Upper lobe of left lung (tissue), 6 donors: ENCODE measurements around the gene DNAI1. TPM values are rescaled to one million over a fixed set of nuclear protein-coding genes. Genes with fewer than 3 reads are reported as not detected.

ENCODE experiments used
- ATAC-seq, 2 donors: fragments of 200-7000 bp; cut with Tn5 transposase; one replicate each; pipeline ENCODE4 v1.9.1; 2022; ENCODE audit warnings: mild to moderate bottlenecking in 2 of 2, moderate library complexity in 2 of 2; ENCODE audit not compliant: low FRiP score in 2 of 2
- DNase-seq, 2 donors: peaks; one replicate each; pipeline ENCODE4 v3.0.0-alpha.2; 2019 to 2020
- H3K27ac ChIP-seq, 4 donors: fragments of 200-600 bp; sonication (generic); one replicate each; pipeline ENCODE4 v1.5.1; 2016 to 2019
- H3K27me3 ChIP-seq, 4 donors: fragments of 200-600 bp; sonication (generic); one replicate each; pipeline ENCODE4 v1.5.1; 2017 to 2019
- H3K36me3 ChIP-seq, 4 donors: fragments of 200-600 bp; sonication (generic); one replicate each; pipeline ENCODE4 v1.5.1; 2016 to 2019
- H3K4me1 ChIP-seq, 4 donors: fragments of 200-600 bp; sonication (generic); one replicate each; pipeline ENCODE4 v1.5.1; 2018 to 2019
- H3K4me3 ChIP-seq, 4 donors: fragments of 200-600 bp; sonication (generic); one replicate each; pipeline ENCODE4 v1.5.1; 2017 to 2019; ENCODE audit warnings: mild to moderate bottlenecking in 2 of 4, moderate library complexity in 1 of 4
- H3K9me3 ChIP-seq, 4 donors: fragments of 200-600 bp; sonication (generic); one replicate each; pipeline ENCODE4 v1.5.1; 2018 to 2019
- CTCF ChIP-seq, 6 experiments: fragments of 450-650 bp in 4 of 6; fragments of 200-600 bp in 2 of 6; sonication (generic) in 2 of 6; IDR thresholded peaks; one replicate each; pipeline ENCODE4 v1.5.1; 2016 to 2019; ENCODE audit warnings: antibody characterized with exemption in 6 of 6
- EP300 ChIP-seq, 4 donors: sonication (generic); formaldehyde crosslinking; IDR thresholded peaks; one replicate each; pipeline ENCODE4 v1.5.1; 2017; ENCODE audit warnings: antibody characterized with exemption in 4 of 4, control low read depth in 2 of 4
- POLR2A ChIP-seq, 4 donors: fragments of 450-650 bp; IDR thresholded peaks; one replicate each; pipeline ENCODE4 v1.5.1; 2016 to 2017; ENCODE audit warnings: antibody characterized with exemption in 4 of 4, mild to moderate bottlenecking in 2 of 4
- POLR2AphosphoS5 ChIP-seq, 2 donors: sonication (generic); formaldehyde crosslinking; IDR thresholded peaks; one replicate each; pipeline ENCODE4 v1.5.1; 2017; ENCODE audit warnings: antibody characterized with exemption in 2 of 2
- WGBS, 2 donors: methylation state at CpG; one replicate each; pipeline ENCODE4 v1.1.5; 2017 to 2018; 5-methylcytosine and 5-hydroxymethylcytosine counted together
- total RNA-seq, 6 donors: library from RNA; depleted of rRNA in 4 of 6; stranded (reverse); fragments of >200 nt in 4 of 6; gene quantifications; one replicate each; pipeline versions ENCODE4 v1.1.0 to v1.2.1, GENCODE V29; 2016 to 2021
- donor health status: DM: no; HTN: no; CAD: no; lungs with moderate emphysema.
- donor health status: DM: no; HTN: yes; CAD: no; lungs with severe emphysema.

DNAI1 gene
- total RNA-seq, 6 donors from 2014 or later, result 0.37 to 39.8 (median 9.7) TPM

GRCh38 chr9:34496149-34496712 lies 37.6 kb downstream of the DNAI1 start:
- Histone ChIP-seq H3K4me3 (no peak overlapping the region), H3K27me3 (no peaks in the 10 kb centered on the region), H3K27ac (no peak overlapping the region), H3K4me1 (peaks cover 0 to 4% (median 2%) of the 10 kb centered on the region in 4 donors), H3K9me3 (no peaks in the 10 kb centered on the region), H3K36me3 (no peaks in the 10 kb centered on the region)
- DNase-seq (no peak), ATAC-seq (no peak)
- TF ChIP-seq POLR2AphosphoS5 (IDR thresholded peaks at IDR 0.05) (no peak), EP300 (IDR thresholded peaks at IDR 0.05) (no peak), CTCF (IDR thresholded peaks at IDR 0.05) (no peak), POLR2A (IDR thresholded peaks at IDR 0.05) (no peak)
- WGBS, 2 donors, result 79 to 82% methylated on average over 6 of the region's 6 CpGs

- no peak for ATAC-seq
- H3K27ac ChIP-seq, result no peak overlapping the region
Observed at GRCh38 chr9:34498553-34498952, 39.9 kb downstream of the DNAI1 start.

GRCh38 chr9:34499076-34499475 lies 40.5 kb downstream of the DNAI1 start:
- Histone ChIP-seq H3K9me3 (no peaks in the 10 kb centered on the region), H3K27ac (no peak overlapping the region), H3K27me3 (no peaks in the 10 kb centered on the region), H3K4me3 (no peak overlapping the region), H3K4me1 (peaks cover 0 to 23% (median 19%) of the 10 kb centered on the region in 4 donors), H3K36me3 (no peaks in the 10 kb centered on the region)
- no peak for TF ChIP-seq POLR2AphosphoS5 (IDR thresholded peaks at IDR 0.05)
- TF ChIP-seq CTCF (IDR thresholded peaks at IDR 0.05), result no peak
- TF ChIP-seq EP300 (IDR thresholded peaks at IDR 0.05), result no peak
- no peak for TF ChIP-seq POLR2A (IDR thresholded peaks at IDR 0.05)
- 76 to 79% methylated on average over 2 of the region's 2 CpGs for WGBS, 2 donors
- DNase-seq (no peak), ATAC-seq (no peak)

More at GRCh38 chr9:34498553-34498952, 39.9 kb downstream of the DNAI1 start:
- WGBS, 2 donors, result 43 to 50% methylated on average over 2 to 3 of the region's 3 CpGs
- no peak overlapping the region for H3K4me3 ChIP-seq
- no peaks in the 10 kb centered on the region for H3K36me3 ChIP-seq
- H3K9me3 ChIP-seq, result no peaks in the 10 kb centered on the region
- DNase-seq, result no peak
- H3K4me1 ChIP-seq, result peaks cover 0 to 23% (median 19%) of the 10 kb centered on the region in 4 donors
- TF ChIP-seq CTCF (IDR thresholded peaks at IDR 0.05), result no peak
- TF ChIP-seq POLR2A (IDR thresholded peaks at IDR 0.05), result no peak
- TF ChIP-seq EP300 (IDR thresholded peaks at IDR 0.05), result no peak
- TF ChIP-seq POLR2AphosphoS5 (IDR thresholded peaks at IDR 0.05), result no peak
- H3K27me3 ChIP-seq, result no peaks in the 10 kb centered on the region

- Histone ChIP-seq H3K36me3 (no peaks in the 10 kb centered on the region), H3K4me1 (peaks cover 0 to 23% (median 19%) of the 10 kb centered on the region in 4 donors), H3K27me3 (no peaks in the 10 kb centered on the region), H3K9me3 (no peaks in the 10 kb centered on the region), H3K27ac (no peak overlapping the region), H3K4me3 (no peak overlapping the region)
- TF ChIP-seq POLR2A (IDR thresholded peaks at IDR 0.05) (no peak), CTCF (IDR thresholded peaks at IDR 0.05) (peak; percentile 79 to 94 (median 89))
- WGBS, 2 donors, result 0 to 2% methylated on average over 1 to 6 of the region's 6 CpGs
- ATAC-seq (peak; percentile 65 to 79), DNase-seq (peak in 1 of 2 donors; percentile 60)
Observed at GRCh38 chr9:34500623-34501267, 42.1 kb downstream of the DNAI1 start.
